Liver (tissue), 9 donors: ENCODE results near the gene RAPGEF1. TPM values are rescaled to one million over a fixed set of nuclear protein-coding genes. Genes with fewer than 3 reads are reported as not detected.

ENCODE experiments used
- DNase-seq: peaks from one replicate; pipeline ENCODE4 v3.0.0-alpha.2; 2017; ENCODE audit warnings: low spot score
- H3K27ac ChIP-seq, 2 donors: one replicate each; pipeline ENCODE4 v1.7.0; 2013; ENCODE audit warnings: inconsistent platforms in 2 of 2, low read length in 2 of 2, control low read depth in 1 of 2, low read depth in 1 of 2, mild to moderate bottlenecking in 1 of 2
- H3K27me3 ChIP-seq, 4 donors: one replicate each; pipeline versions ENCODE4 v1.6.1 to v1.7.0; 2013; ENCODE audit warnings: low read length in 3 of 4, inconsistent platforms in 1 of 4, mild to moderate bottlenecking in 1 of 4, moderate library complexity in 1 of 4; ENCODE audit not compliant: control insufficient read depth in 4 of 4, insufficient read depth in 4 of 4
- H3K36me3 ChIP-seq, 4 donors: one replicate each; pipeline versions ENCODE4 v1.6.1 to v1.7.0; 2013; ENCODE audit warnings: low read length in 3 of 4, mild to moderate bottlenecking in 3 of 4, low read depth in 1 of 4, moderate library complexity in 1 of 4; ENCODE audit not compliant: control insufficient read depth in 4 of 4, insufficient read depth in 3 of 4
- H3K4me1 ChIP-seq, 4 donors: one replicate each; pipeline versions ENCODE4 v1.6.1 to v1.7.0; 2013; ENCODE audit warnings: low read length in 3 of 4, mild to moderate bottlenecking in 3 of 4, moderate library complexity in 1 of 4; ENCODE audit not compliant: control insufficient read depth in 4 of 4, insufficient read depth in 4 of 4
- H3K4me3 ChIP-seq, 3 donors: one replicate each; pipeline versions ENCODE4 v1.6.1 to v1.7.0; 2013; ENCODE audit warnings: low read length in 3 of 3, control low read depth in 1 of 3, low read depth in 1 of 3, mild to moderate bottlenecking in 1 of 3
- H3K9ac ChIP-seq, 2 donors: one replicate each; pipeline ENCODE4 v1.7.0; 2013; ENCODE audit warnings: low read length in 2 of 2, mild to moderate bottlenecking in 2 of 2, moderate library complexity in 2 of 2, control low read depth in 1 of 2, low read depth in 1 of 2
- H3K9me3 ChIP-seq, 4 donors: one replicate each; pipeline versions ENCODE4 v1.6.1 to v1.7.0; 2013; ENCODE audit warnings: low read length in 3 of 4; ENCODE audit not compliant: control insufficient read depth in 4 of 4
- ATF3 ChIP-seq: IDR thresholded peaks from 2 replicates; pipeline ENCODE4 v1.6.1; 2016; ENCODE audit warnings: antibody characterized with exemption
- EGR1 ChIP-seq, 2 donors: IDR thresholded peaks; 2 replicates each; pipeline ENCODE4 v1.6.1; 2016 to 2018; ENCODE audit warnings: antibody characterized with exemption in 2 of 2, low read depth in 2 of 2
- FOXA1 ChIP-seq: IDR thresholded peaks from 2 replicates; pipeline ENCODE4 v1.6.1; 2016; ENCODE audit warnings: antibody characterized with exemption
- FOXA2 ChIP-seq: IDR thresholded peaks from 2 replicates; pipeline ENCODE4 v1.6.1; 2016; ENCODE audit warnings: antibody characterized with exemption
- GABPA ChIP-seq, 2 donors: IDR thresholded peaks in 1 of 2; conservative IDR thresholded peaks in 1 of 2; 2 replicates each; pipeline ENCODE4 v1.6.1; 2016; ENCODE audit warnings: antibody characterized with exemption in 2 of 2, mild to moderate bottlenecking in 1 of 2, moderate library complexity in 1 of 2
- HNF4A ChIP-seq, 2 donors: conservative IDR thresholded peaks; 2 replicates each; pipeline ENCODE4 v1.6.1; 2016; ENCODE audit warnings: antibody characterized with exemption in 2 of 2, mild to moderate bottlenecking in 2 of 2
- HNF4G ChIP-seq: IDR thresholded peaks from 2 replicates; pipeline ENCODE4 v1.6.1; 2016; ENCODE audit warnings: antibody characterized with exemption
- JUND ChIP-seq, 2 donors: IDR thresholded peaks; 2 replicates each; pipeline ENCODE4 v1.6.1; 2016; ENCODE audit warnings: antibody characterized with exemption in 2 of 2
- MAX ChIP-seq: IDR thresholded peaks from 2 replicates; pipeline ENCODE4 v1.6.1; 2016; ENCODE audit warnings: antibody characterized with exemption
- NR2F2 ChIP-seq: IDR thresholded peaks from 2 replicates; pipeline ENCODE4 v1.6.1; 2016; ENCODE audit warnings: antibody characterized with exemption
- RAD21 ChIP-seq, 2 donors: IDR thresholded peaks; 2 replicates each; pipeline ENCODE4 v1.6.1; 2016; ENCODE audit warnings: antibody characterized with exemption in 2 of 2, mild to moderate bottlenecking in 2 of 2
- REST ChIP-seq: IDR thresholded peaks from 2 replicates; pipeline ENCODE4 v1.6.1; 2016; ENCODE audit warnings: antibody characterized with exemption, mild to moderate bottlenecking
- RXRA ChIP-seq, 2 donors: IDR thresholded peaks; 2 replicates each; pipeline ENCODE4 v1.6.1; 2017 to 2018; ENCODE audit warnings: antibody characterized with exemption in 2 of 2, mild to moderate bottlenecking in 1 of 2
- TAF1 ChIP-seq: conservative IDR thresholded peaks from 2 replicates; pipeline ENCODE4 v1.6.1; 2016; ENCODE audit warnings: antibody characterized with exemption, mild to moderate bottlenecking
- YY1 ChIP-seq: IDR thresholded peaks from 2 replicates; pipeline ENCODE4 v1.6.1; 2016; ENCODE audit warnings: antibody characterized with exemption, mild to moderate bottlenecking
- WGBS: extraction: QIAGEN DNeasy Blood & Tissue Kit; methylation state at CpG from one replicate; pipeline ENCODE4 v1.1.7; 2013; 5-methylcytosine and 5-hydroxymethylcytosine counted together
- polyA plus RNA-seq, 2 donors: library from polyadenylated mRNA; stranded (reverse) in 1 of 2; unstranded in 1 of 2; fragments of 200-250 nt in 1 of 2; fragments of >200 nt in 1 of 2; fragmentation: Nextera tagmentation in 1 of 2; extraction: Ambion mirVana in 1 of 2; gene quantifications; one replicate each; pipeline versions ENCODE4 v1.2.1 to v1.2.3, GENCODE V29; 2013 to 2015
- total RNA-seq, 2 donors: library from RNA; depleted of rRNA; stranded (reverse); fragments of >200 nt; gene quantifications; one replicate each; pipeline ENCODE4 v1.2.3, GENCODE V29; 2014
- donor health status: healthy.
- donor health status: healthy.
- donor health status: healthy.
- donor health status: healthy.
- donor health status: healthy.

Gene RAPGEF1
- total and polyA plus RNA-seq, 4 donors, result 5.6 to 19.7 (median 16.8) TPM

- TF ChIP-seq YY1, result no peak
Measured at GRCh38 chr9:131701436-131701781, 38.5 kb downstream of the RAPGEF1 start (continued).

GRCh38 chr9:131700765-131701435 lies 39.0 kb downstream of the RAPGEF1 start:
- peak overlapping the region in 1 of 2 donors; percentile 20 for H3K9ac ChIP-seq
- TF ChIP-seq ATF3 (no peak), HNF4G (no peak), FOXA2 (no peak)
- DNase-seq, result no peak
- no peak overlapping the region for H3K4me3 ChIP-seq
- H3K4me1 ChIP-seq, result peaks cover 12 to 43% (median 33%) of the 10 kb centered on the region in 4 donors
- H3K27ac ChIP-seq, result no peak overlapping the region
- no peaks in the 10 kb centered on the region for H3K36me3 ChIP-seq
- no peaks in the 10 kb centered on the region for H3K9me3 ChIP-seq
- H3K27me3 ChIP-seq, result no peaks in the 10 kb centered on the region
- 86% methylated on average over 11 of the region's 11 CpGs for WGBS

- peaks cover 7 to 37% (median 27%) of the 10 kb centered on the region in 4 donors for H3K4me1 ChIP-seq
- H3K9me3 ChIP-seq, result no peaks in the 10 kb centered on the region
- no peak for DNase-seq
Measured at GRCh38 chr9:131700076-131700475, 39.8 kb downstream of the RAPGEF1 start.

GRCh38 chr9:131698618-131698985 lies 41.3 kb downstream of the RAPGEF1 start:
- 87% methylated on average over 4 of the region's 4 CpGs for WGBS
- Histone ChIP-seq H3K4me1 (peaks cover 3 to 22% (median 13%) of the 10 kb centered on the region in 4 donors), H3K27me3 (no peaks in the 10 kb centered on the region), H3K27ac (peak overlapping the region; percentile 10 to 58), H3K9me3 (no peaks in the 10 kb centered on the region), H3K4me3 (no peak overlapping the region), H3K36me3 (no peaks in the 10 kb centered on the region), H3K9ac (no peak overlapping the region)
- TF ChIP-seq FOXA1 (no peak), JUND (IDR thresholded peaks at IDR 0.05) (no peak), MAX (no peak), GABPA (IDR thresholded peaks at IDR 0.05 in 1 of 2, conservative IDR thresholded peaks at IDR 0.05 in 1 of 2) (no peak), RXRA (IDR thresholded peaks at IDR 0.05) (no peak), REST (no peak), EGR1 (IDR thresholded peaks at IDR 0.05; ENCODE audit: low read depth in 2 of 2) (no peak), FOXA2 (no peak), ATF3 (no peak), YY1 (no peak), TAF1 (no peak)
- DNase-seq, result no peak

More at GRCh38 chr9:131700076-131700475, 39.8 kb downstream of the RAPGEF1 start:
- Histone ChIP-seq H3K4me3 (no peak overlapping the region), H3K36me3 (no peaks in the 10 kb centered on the region), H3K9ac (no peak overlapping the region), H3K27me3 (no peaks in the 10 kb centered on the region), H3K27ac (no peak overlapping the region)
- peak; percentile 21 for TF ChIP-seq NR2F2
- TF ChIP-seq FOXA1, result no peak
- TF ChIP-seq HNF4A (conservative IDR thresholded peaks at IDR 0.05), result no peak
- TF ChIP-seq RAD21 (IDR thresholded peaks at IDR 0.05), result no peak
- 94% methylated on average over 7 of the region's 7 CpGs for WGBS
